Measurements from ENCODE around the gene MAST4. TPM values are rescaled to one million over a fixed set of nuclear protein-coding genes. Genes with fewer than 3 reads are reported as not detected.

The MAST4 gene
- polyA plus RNA-seq, 1 donor (not counting 4 experiments of a cell fraction or from before 2014, with no cell fraction given) = 19.8 TPM

- no peaks in the 10 kb centered on the region for H3K36me3 ChIP-seq (ENCODE audit: control insufficient read depth in 2 of 2, extremely low read depth in 1 of 2, insufficient read depth in 2 of 2, low read length in 2 of 2)
- no peak overlapping the region for H3K27ac ChIP-seq (ENCODE audit: control insufficient read depth, insufficient read depth, low read length)
- no peak overlapping the region for H3K4me2 ChIP-seq (ENCODE audit: control insufficient read depth, extremely low read depth, insufficient read depth, low read depth, low read length)
- H3K9me3 ChIP-seq (ENCODE audit: control insufficient read depth, low read depth, low read length) = no peaks in the 10 kb centered on the region
- no peak overlapping the region for H2AFZ ChIP-seq (ENCODE audit: control insufficient read depth, low read length)
- no peak for DNase-seq (ENCODE audit: low read depth, low spot score)
- H3K4me3 ChIP-seq (ENCODE audit: control insufficient read depth in 2 of 3, extremely low read depth in 1 of 3, insufficient read depth in 2 of 3, low read depth in 1 of 3, low read length in 3 of 3) = no peak overlapping the region
- no peaks in the 10 kb centered on the region for H4K20me1 ChIP-seq (ENCODE audit: control insufficient read depth, extremely low read depth, insufficient read depth, low read length)
- H3K9ac ChIP-seq (ENCODE audit: control insufficient read depth, extremely low read depth, insufficient read depth, low read length) = no peak overlapping the region
- FAIRE-seq = no peak
- no peaks in the 10 kb centered on the region for H3K4me1 ChIP-seq (ENCODE audit: control insufficient read depth, extremely low read depth, insufficient read depth, low read length)
- H3K27me3 ChIP-seq (ENCODE audit: control insufficient read depth, extremely low read depth, insufficient read depth, low read length) = no peaks in the 10 kb centered on the region
- TF ChIP-seq EZH2 (IDR thresholded peaks at IDR 0.05; ENCODE audit: low read length) = no peak
- TF ChIP-seq, protein P1, sequence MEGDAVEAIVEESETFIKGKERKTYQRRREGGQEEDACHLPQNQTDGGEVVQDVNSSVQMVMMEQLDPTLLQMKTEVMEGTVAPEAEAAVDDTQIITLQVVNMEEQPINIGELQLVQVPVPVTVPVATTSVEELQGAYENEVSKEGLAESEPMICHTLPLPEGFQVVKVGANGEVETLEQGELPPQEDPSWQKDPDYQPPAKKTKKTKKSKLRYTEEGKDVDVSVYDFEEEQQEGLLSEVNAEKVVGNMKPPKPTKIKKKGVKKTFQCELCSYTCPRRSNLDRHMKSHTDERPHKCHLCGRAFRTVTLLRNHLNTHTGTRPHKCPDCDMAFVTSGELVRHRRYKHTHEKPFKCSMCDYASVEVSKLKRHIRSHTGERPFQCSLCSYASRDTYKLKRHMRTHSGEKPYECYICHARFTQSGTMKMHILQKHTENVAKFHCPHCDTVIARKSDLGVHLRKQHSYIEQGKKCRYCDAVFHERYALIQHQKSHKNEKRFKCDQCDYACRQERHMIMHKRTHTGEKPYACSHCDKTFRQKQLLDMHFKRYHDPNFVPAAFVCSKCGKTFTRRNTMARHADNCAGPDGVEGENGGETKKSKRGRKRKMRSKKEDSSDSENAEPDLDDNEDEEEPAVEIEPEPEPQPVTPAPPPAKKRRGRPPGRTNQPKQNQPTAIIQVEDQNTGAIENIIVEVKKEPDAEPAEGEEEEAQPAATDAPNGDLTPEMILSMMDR (optimal IDR thresholded peaks at IDR 0.05 in 1 of 3, IDR thresholded peaks at IDR 0.05 in 1 of 3, conservative IDR thresholded peaks at IDR 0.05 in 1 of 3; ENCODE audit: extremely low read depth in 1 of 3, insufficient read depth in 2 of 3, low read length in 3 of 3) = no peak
- no peaks in the 10 kb centered on the region for H3K79me2 ChIP-seq (ENCODE audit: control insufficient read depth, insufficient read depth, low read length)
- dilution Hi-C loops (cut with MboI; ENCODE audit: extremely low pct_ligation_motif_present, low sequenced_read_pairs) = no loop called here
- no peaks in the 10 kb centered on the region for H3K9me1 ChIP-seq (ENCODE audit: control insufficient read depth, extremely low read depth, insufficient read depth, low read length)
These were observed 327.3 kb downstream of the MAST4 start for GRCh38 chr5:66923457-66923856.

- H3K27me3 ChIP-seq (ENCODE audit: control insufficient read depth, extremely low read depth, insufficient read depth, low read length) = no peaks in the 10 kb centered on the region
- dilution Hi-C loops (cut with MboI; ENCODE audit: extremely low pct_ligation_motif_present, low sequenced_read_pairs) = no loop called here
- no peaks in the 10 kb centered on the region for H3K9me3 ChIP-seq (ENCODE audit: control insufficient read depth, low read depth, low read length)
- H3K9ac ChIP-seq (ENCODE audit: control insufficient read depth, extremely low read depth, insufficient read depth, low read length) = no peak overlapping the region
- H3K4me1 ChIP-seq (ENCODE audit: control insufficient read depth, extremely low read depth, insufficient read depth, low read length) = no peaks in the 10 kb centered on the region
- DNase-seq (ENCODE audit: low read depth, low spot score) (no peak), FAIRE-seq (no peak)
- H3K4me3 ChIP-seq (ENCODE audit: control insufficient read depth in 2 of 3, extremely low read depth in 1 of 3, insufficient read depth in 2 of 3, low read depth in 1 of 3, low read length in 3 of 3) = no peak overlapping the region
- H4K20me1 ChIP-seq (ENCODE audit: control insufficient read depth, extremely low read depth, insufficient read depth, low read length) = no peaks in the 10 kb centered on the region
- no peak overlapping the region for H2AFZ ChIP-seq (ENCODE audit: control insufficient read depth, low read length)
- H3K27ac ChIP-seq (ENCODE audit: control insufficient read depth, insufficient read depth, low read length) = no peak overlapping the region
- no peaks in the 10 kb centered on the region for H3K36me3 ChIP-seq (ENCODE audit: control insufficient read depth in 2 of 2, extremely low read depth in 1 of 2, insufficient read depth in 2 of 2, low read length in 2 of 2)
- no peaks in the 10 kb centered on the region for H3K79me2 ChIP-seq (ENCODE audit: control insufficient read depth, insufficient read depth, low read length)
- TF ChIP-seq, protein P1 (optimal IDR thresholded peaks at IDR 0.05 in 1 of 3, IDR thresholded peaks at IDR 0.05 in 1 of 3, conservative IDR thresholded peaks at IDR 0.05 in 1 of 3; ENCODE audit: extremely low read depth in 1 of 3, insufficient read depth in 2 of 3, low read length in 3 of 3) = no peak
- TF ChIP-seq EZH2 (IDR thresholded peaks at IDR 0.05; ENCODE audit: low read length) = no peak
- H3K9me1 ChIP-seq (ENCODE audit: control insufficient read depth, extremely low read depth, insufficient read depth, low read length) = no peaks in the 10 kb centered on the region
- H3K4me2 ChIP-seq (ENCODE audit: control insufficient read depth, extremely low read depth, insufficient read depth, low read depth, low read length) = no peak overlapping the region
These were observed 327.7 kb downstream of the MAST4 start for GRCh38 chr5:66923922-66924321.

All from keratinocyte (primary cell).